Panc1 (cell line): ENCODE measurements around the gene EIF3F. TPM values are rescaled to one million over a fixed set of nuclear protein-coding genes. Genes with fewer than 3 reads are reported as not detected.

ENCODE experiments used
- ATAC-seq: fragments of 200-7000 bp; cut with Tn5 transposase; 2 replicates; pipeline ENCODE4 v1.9.1; 2020; ENCODE audit warnings: mild to moderate bottlenecking, moderate library complexity
- BruUV-seq: library from RNA; stranded (reverse); fragments of 400-500 nt; replicated peaks from 2 replicates; lab custom pipeline; 2021; lab: Mats Ljungman, UMichigan
- CTCF ChIA-PET: fragments of 300-600 bp; sonication (Branson Sonifier 250); formaldehyde crosslinking; loops from one replicate; lab custom pipeline; 2022; ENCODE audit warnings: antibody characterized with exemption; lab: Charles Lee
- POLR2A ChIA-PET: fragments of 300-600 bp; sonication (Branson Sonifier 250); formaldehyde crosslinking; loops from one replicate; lab custom pipeline; 2022; ENCODE audit warnings: antibody characterized with exemption; lab: Charles Lee
- DNase-seq: peaks from one replicate; pipeline ENCODE4 v3.0.0-alpha.2; 2010; ENCODE audit warnings: low read depth, low spot score
- H3K27ac ChIP-seq: 2 replicates; pipeline ENCODE4 v1.5.1; 2011; ENCODE audit warnings: mild to moderate bottlenecking, low read length, inconsistent platforms
- H3K27me3 ChIP-seq: fragments of 200-500 bp; sonication (Bioruptor generic); 2 replicates; pipeline ENCODE4 v1.6.0; 2014; ENCODE audit warnings: low read length, inconsistent platforms; ENCODE audit not compliant: control insufficient read depth, insufficient read depth
- H3K36me3 ChIP-seq: fragments of 200-500 bp; sonication (Bioruptor generic); 2 replicates; pipeline ENCODE4 v1.5.1; 2014; ENCODE audit warnings: inconsistent platforms, mild to moderate bottlenecking, low read length, moderate library complexity; ENCODE audit not compliant: control insufficient read depth, insufficient read depth
- H3K4me1 ChIP-seq: 2 replicates; pipeline ENCODE4 v1.5.1; 2011; ENCODE audit warnings: inconsistent platforms, mild to moderate bottlenecking, low read length, moderate library complexity; ENCODE audit not compliant: control insufficient read depth, insufficient read depth
- H3K4me3 ChIP-seq, 2 experiments: 2 replicates each; pipeline ENCODE4 v1.5.1; 2011 to 2012; ENCODE audit warnings: low read depth in 2 of 2, low read length in 2 of 2, mild to moderate bottlenecking in 2 of 2, inconsistent platforms in 1 of 2, moderate library complexity in 1 of 2
- H3K9me3 ChIP-seq: fragments of 200-500 bp; sonication (Bioruptor generic); 2 replicates; pipeline ENCODE4 v1.5.1; 2014; ENCODE audit warnings: low read depth, mild to moderate bottlenecking, inconsistent platforms, low read length, moderate library complexity; ENCODE audit not compliant: control insufficient read depth, insufficient read depth
- CTCF ChIP-seq: fragments of 450-650 bp; IDR thresholded peaks from 2 replicates; pipeline ENCODE4 v1.5.1; 2017; ENCODE audit warnings: mild to moderate bottlenecking
- POLR2AphosphoS5 ChIP-seq: IDR thresholded peaks from 2 replicates; pipeline ENCODE4 v1.6.1; 2012; ENCODE audit warnings: mild to moderate bottlenecking, low read depth, low read length, moderate library complexity
- REST ChIP-seq, 2 experiments: IDR thresholded peaks; 2 replicates each; pipeline ENCODE4 v1.6.1; 2011 to 2012; ENCODE audit warnings: low read depth in 2 of 2, control low read depth in 1 of 2, low read length in 1 of 2, mild to moderate bottlenecking in 1 of 2, moderate library complexity in 1 of 2; ENCODE audit not compliant: insufficient read depth in 1 of 2
- SIN3A ChIP-seq: IDR thresholded peaks from 2 replicates; pipeline ENCODE4 v1.6.1; 2012; ENCODE audit warnings: low read depth, mild to moderate bottlenecking, low read length, moderate library complexity, borderline replicate concordance; ENCODE audit not compliant: insufficient read depth
- TCF7L2 ChIP-seq: IDR thresholded peaks from 2 replicates; pipeline ENCODE4 v1.6.1; 2011; ENCODE audit warnings: mild to moderate bottlenecking, low read depth, low read length, inconsistent platforms
- in situ Hi-C: cut with HindIII; loops from 2 replicates; pipeline ENCODE4 v1.10.0; 2016; ENCODE audit warnings: low sequenced_read_pairs, low pct_unique_long_range_greater_than_20kb
- intact Hi-C: fragments of 100-400 bp; cut with micrococcal nuclease; formaldehyde crosslinking; loops from one replicate; pipeline ENCODE4 v1.10.0; 2022; ENCODE audit not compliant: unreplicated experiment
- total RNA-seq: library from RNA; stranded (reverse); gene quantifications from one replicate; pipeline ENCODE4 v1.2.1, GENCODE V29; 2021; ENCODE audit not compliant: unreplicated experiment

Gene EIF3F
- total RNA-seq, 1 experiment from 2014 or later = 387 TPM

- intact Hi-C loops = no loop called here
- H3K9me3 ChIP-seq = no peaks in the 10 kb centered on the region
- no peaks in the 10 kb centered on the region for H3K36me3 ChIP-seq
- H3K4me1 ChIP-seq = no peaks in the 10 kb centered on the region
- ChIA-PET POLR2A (interaction anchor here (0.5 kb wide), 1 partner anchor 33 kb away, joined by 9 read pairs; no protein-coding TSS in a partner anchor), CTCF (no interaction called here)
- ATAC-seq = no peak
- no peak overlapping the region for H3K27ac ChIP-seq
- H3K4me3 ChIP-seq = no peak overlapping the region
- no peak for DNase-seq
- in situ Hi-C loops = no loop called here
- BruUV-seq = no TSS peak
- peaks cover 17% of the 10 kb centered on the region for H3K27me3 ChIP-seq
- TF ChIP-seq POLR2AphosphoS5 (no peak), REST (IDR thresholded peaks at IDR 0.05; ENCODE audit: insufficient read depth in 1 of 2, low read depth in 2 of 2, low read length in 1 of 2) (no peak), SIN3A (no peak), TCF7L2 (no peak), CTCF (no peak)
These were observed 24.9 kb downstream of the EIF3F start for GRCh38 chr11:8011981-8012444.

GRCh38 chr11:8013833-8014232 is 26.7 kb downstream of the EIF3F start:
- Histone ChIP-seq H3K27me3 (peaks cover 30% of the 10 kb centered on the region), H3K27ac (no peak overlapping the region), H3K36me3 (no peaks in the 10 kb centered on the region), H3K9me3 (no peaks in the 10 kb centered on the region), H3K4me1 (no peaks in the 10 kb centered on the region), H3K4me3 (no peak overlapping the region)
- ChIA-PET POLR2A (no interaction called here), CTCF (no interaction called here)
- no peak for ATAC-seq
- in situ Hi-C loops = no loop called here
- DNase-seq = no peak
- intact Hi-C loops = no loop called here
- BruUV-seq = no TSS peak
- TF ChIP-seq SIN3A = no peak
- no peak for TF ChIP-seq TCF7L2
- no peak for TF ChIP-seq CTCF
- no peak for TF ChIP-seq POLR2AphosphoS5
- no peak for TF ChIP-seq REST (IDR thresholded peaks at IDR 0.05; ENCODE audit: insufficient read depth in 1 of 2, low read depth in 2 of 2, low read length in 1 of 2)
